NCI-H748 (cell line): ENCODE results near the gene GNG12.
"Not testable (repeated sequence)": the region's sequence is repeated elsewhere in the genome, so short reads cannot be mapped to it uniquely, and the experiment has no call there.

Experiments
- DNase-seq: peaks from one replicate; lab custom pipeline; 2025; ENCODE audit not compliant: unreplicated experiment; lab: John Stamatoyannopoulos, UW

GNG12 gene

DNA sequence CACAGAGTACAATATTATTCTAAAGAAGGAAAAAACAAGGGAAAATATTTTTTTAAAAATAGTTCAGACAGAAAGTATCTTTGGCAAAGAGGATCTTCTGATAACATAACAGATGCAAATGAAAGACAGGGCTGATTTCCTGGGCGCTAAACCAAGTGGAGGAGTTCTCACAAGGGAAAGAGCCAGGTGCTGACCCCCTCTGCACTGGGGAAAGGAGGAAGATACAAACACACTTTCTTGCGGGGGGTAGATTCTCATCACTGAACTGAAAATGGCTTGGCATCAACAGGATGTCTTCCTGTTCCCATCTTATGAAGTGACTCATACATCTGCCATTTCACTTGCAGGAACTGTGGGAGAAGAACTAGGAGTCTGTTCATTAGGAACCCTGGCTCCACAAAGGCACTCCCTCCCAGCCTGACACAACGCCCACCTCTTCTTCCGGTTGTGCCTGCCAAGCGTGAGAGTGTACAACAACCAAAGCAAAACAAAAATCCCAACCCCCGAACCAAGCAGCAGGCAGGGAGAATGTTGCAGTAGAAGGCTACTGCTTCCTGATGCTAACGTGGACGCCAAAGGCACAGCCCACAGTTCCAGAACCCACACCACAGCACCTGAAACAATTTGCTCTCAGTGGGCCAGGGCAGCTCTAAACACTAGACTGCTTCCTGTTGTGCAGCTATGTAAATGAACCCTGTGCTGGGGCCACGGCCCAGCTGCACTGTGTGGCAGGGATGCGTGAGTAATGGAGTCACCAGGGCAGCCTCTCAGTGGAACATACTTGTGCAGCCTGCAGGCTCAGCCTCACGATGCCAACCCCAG is 97.2 kb downstream of the GNG12 start:
- DNase-seq = peak; percentile 74

GRCh38 chr1:67735206-67735605 is 98.1 kb downstream of the GNG12 start:
- no peak for DNase-seq

- DNase-seq = no peak
Observed at GRCh38 chr1:67734323-67734690, 99.0 kb downstream of the GNG12 start.

DNA sequence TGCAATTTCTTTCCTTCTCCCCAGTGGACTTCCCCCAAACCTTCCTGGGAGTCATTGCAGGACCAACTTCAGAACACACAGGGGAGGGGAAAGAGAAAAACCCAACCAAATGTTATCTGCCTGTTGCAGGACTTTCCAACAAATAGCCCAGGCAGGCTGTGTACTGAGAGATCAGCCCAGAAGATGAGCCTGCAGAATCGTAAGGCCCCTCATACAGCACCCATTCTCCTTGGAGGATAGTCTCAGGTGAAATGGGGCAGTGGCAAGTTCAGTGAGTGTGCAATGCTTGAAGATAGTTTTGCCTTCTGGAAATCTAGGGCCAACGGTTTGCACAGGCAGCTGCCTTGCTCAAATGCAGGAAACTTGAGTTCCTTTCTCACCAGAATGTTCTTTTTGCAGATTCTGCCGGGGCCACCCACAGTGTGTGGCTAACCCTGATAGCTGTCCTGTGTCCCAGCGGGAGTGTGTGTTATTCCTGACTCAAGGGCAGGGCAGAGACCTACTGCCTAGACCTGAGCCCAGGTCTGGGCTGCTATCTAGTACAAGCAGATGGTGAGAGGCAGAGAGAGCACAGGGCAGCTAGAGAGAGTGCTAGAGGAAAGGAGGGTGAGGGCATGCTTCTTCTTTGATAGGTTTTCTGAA is 99.5 kb downstream of the GNG12 start:
- DNase-seq = no peak

- no peak for DNase-seq
Observed at GRCh38 chr1:67732750-67733151, 100.5 kb downstream of the GNG12 start.

DNA sequence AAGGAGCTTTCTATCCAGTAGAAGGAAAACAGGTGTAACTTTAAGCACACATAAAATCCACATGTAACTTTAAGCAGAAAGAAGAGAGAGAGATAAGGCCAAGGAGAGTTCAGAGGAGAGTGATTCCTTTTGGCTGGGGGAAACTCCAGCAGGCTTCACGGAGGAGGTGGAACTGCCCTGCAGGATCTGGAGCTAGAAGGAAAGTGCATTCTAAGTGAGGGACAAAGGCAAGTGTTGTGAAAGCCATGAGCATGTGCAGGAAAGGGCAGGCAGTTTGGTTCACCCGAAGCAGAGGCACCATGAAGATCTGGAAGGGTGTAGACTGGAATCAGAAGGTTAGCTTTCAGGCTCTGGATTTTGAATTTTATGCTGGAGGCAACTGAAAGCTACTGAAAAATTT is 101.9 kb downstream of the GNG12 start:
- no peak for DNase-seq

- DNase-seq = not testable (repeated sequence)
Observed at GRCh38 chr1:67730312-67730711, 103.0 kb downstream of the GNG12 start.

DNA sequence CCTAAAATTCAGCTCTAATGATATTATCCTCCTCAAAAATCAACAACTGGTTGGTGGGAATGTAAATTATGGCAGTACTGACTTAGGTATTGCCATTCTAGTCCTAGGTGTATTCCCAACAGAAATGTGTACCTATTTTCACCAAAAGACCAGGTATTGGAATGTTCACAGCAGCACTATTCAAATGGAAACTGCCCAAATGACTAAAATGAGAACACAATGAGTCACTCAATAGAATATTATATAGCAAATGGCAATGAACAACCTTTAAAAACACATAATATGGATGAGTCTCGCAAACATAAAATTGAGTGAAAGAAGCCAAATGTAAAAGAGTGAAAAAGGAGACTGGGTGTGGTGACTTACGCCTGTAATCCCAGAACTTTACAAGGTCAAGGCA is 103.4 kb downstream of the GNG12 start:
- no peak for DNase-seq

GRCh38 chr1:67726224-67726623 is 107.0 kb downstream of the GNG12 start:
- DNase-seq = no peak

DNA sequence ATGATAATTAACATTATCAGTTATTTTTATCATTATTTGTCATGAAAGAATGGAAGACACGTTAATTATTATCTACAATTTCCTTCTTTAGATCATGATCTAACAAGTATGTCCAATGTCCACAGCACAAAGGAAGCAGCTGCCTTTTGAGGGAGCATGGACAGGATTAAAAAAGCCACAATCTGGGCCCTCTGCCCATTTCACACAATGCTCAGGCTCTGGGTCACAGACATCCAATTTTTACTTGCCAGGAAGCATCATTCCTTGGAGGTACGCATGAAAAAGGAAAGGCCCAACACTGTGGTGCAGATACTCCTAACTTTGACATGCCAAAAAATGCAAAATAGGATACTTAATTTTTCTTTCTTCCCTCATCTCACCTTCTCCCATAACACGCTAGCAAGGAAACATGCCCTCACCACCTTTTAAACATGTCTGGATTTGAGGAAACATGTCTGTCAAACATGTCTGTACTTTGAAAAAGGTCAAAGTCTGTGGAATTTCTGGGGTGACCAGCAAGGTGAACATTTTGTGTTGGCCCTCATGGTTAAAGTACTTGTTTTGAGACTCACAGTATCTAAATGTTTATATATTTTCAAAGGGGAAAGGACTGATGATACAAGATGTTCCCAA is 108.2 kb downstream of the GNG12 start:
- peak; percentile 16 for DNase-seq

DNA sequence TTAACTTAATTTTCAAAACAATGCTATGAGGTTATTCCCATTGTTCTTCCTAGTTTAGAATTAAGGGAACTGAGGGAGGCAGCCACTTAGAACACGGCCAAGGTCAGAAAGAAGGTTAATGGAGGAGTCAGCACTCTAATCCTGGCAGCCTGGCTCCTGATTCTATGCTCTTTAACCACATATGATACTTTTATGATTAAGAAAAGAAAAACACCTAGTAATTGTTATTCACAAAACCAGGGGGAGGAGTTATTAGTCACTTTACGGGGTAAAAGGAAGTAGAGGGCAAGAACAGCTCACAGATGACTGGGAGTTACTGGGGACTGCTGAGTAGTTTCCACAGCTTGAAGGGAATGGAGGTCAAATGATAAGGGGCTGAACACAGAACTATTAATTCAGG is 109.6 kb downstream of the GNG12 start:
- DNase-seq = no peak

GRCh38 chr1:67723126-67723525 is 110.1 kb downstream of the GNG12 start:
- no peak for DNase-seq

GRCh38 chr1:67722292-67722944 is 110.8 kb downstream of the GNG12 start:
- DNase-seq = no peak

DNA sequence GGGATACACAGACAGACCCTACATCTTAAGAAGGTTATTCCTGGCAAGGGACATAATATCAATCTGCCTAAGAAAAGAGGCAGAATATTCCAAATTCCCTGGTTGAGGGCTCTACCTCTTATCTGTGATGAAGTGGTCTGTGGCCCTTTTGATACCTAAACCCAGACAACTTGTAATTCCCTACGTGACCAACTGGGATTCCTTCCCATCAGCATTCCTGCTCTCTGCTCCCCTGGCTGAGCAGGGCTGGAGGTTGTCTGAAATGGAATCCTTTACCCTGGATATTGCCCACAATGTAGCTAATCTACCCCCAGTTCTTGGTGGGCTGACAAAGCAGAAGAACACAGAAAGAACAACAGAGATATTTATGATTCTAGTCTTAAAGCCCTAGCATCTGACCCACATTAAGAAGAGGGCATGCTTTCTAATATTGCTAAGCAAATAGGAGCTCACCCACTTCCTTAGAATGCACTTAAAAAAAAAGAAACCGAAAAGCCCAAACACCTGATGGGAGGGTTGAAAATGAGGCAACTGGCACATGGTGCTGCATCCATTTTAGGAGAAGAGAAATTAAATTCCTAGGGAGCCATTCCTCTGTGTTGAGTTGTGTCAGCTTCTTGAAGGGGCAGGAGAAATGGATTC is 111.5 kb downstream of the GNG12 start:
- no peak for DNase-seq

GRCh38 chr1:67721112-67721511 is 112.2 kb downstream of the GNG12 start:
- no peak for DNase-seq

- DNase-seq = peak; percentile 62
Observed at GRCh38 chr1:67719329-67720196, 113.7 kb downstream of the GNG12 start.

DNA sequence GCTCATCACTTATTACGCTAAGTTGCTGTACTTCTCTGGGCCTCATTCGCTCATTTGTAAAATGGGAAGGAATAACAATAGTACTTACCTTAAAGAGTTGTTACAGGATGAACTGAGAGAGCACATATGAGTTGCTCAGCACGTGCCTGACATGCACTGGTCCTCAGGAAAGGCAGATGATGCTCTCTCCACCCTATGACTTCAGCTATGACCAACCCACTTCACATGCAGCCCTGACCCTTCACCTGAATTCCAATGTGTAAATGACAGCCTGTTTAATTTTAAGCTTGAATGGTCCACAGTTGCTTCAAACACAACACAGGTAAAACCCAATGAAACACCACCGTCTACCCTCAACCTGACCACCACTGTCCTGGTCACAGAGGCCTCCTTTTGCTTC is 115.4 kb downstream of the GNG12 start:
- DNase-seq = no peak

DNA sequence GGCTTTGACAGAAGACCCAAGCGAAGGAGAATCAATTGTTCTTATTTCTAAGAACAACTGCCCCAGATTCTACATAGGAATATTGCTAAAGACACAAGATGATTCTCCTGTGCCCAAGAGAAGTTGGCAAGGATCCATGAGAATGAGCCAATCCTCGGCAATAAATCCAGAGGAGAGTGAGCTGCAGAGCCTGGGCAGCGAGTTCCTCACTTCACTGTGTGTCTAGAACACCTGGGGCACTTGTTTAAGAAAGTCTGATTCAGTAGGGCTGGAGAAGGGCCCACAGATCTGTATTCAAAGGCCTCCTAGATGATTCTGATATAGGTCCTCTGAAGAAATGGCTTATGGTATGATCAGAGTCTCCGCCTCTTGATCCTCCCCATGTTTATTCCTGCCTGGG is 116.5 kb downstream of the GNG12 start:
- no peak for DNase-seq

GRCh38 chr1:67715819-67716218 is 117.4 kb downstream of the GNG12 start:
- DNase-seq = no peak
